PC-9 (cell line): ENCODE measurements around the gene BRSK2. TPM values are rescaled to one million over a fixed set of nuclear protein-coding genes. Genes with fewer than 3 reads are reported as not detected.

Experiments used
- BruUV-seq: library from RNA; stranded (reverse); fragments of 400-500 nt; replicated peaks from 2 replicates; lab custom pipeline; 2021; lab: Mats Ljungman, UMichigan
- CTCF ChIA-PET: fragments of 300-600 bp; sonication (Branson Sonifier 250); formaldehyde crosslinking; loops from one replicate; lab custom pipeline; 2022; ENCODE audit warnings: antibody characterized with exemption; lab: Charles Lee
- POLR2A ChIA-PET: fragments of 300-600 bp; sonication (Branson Sonifier 250); formaldehyde crosslinking; loops from one replicate; lab custom pipeline; 2022; ENCODE audit warnings: antibody characterized with exemption; ENCODE audit not compliant: unreplicated experiment; lab: Charles Lee
- DNase-seq, 2 experiments: peaks; one replicate each; pipeline versions ENCODE4 v3.0.0 to v3.0.0-alpha.2; 2015 to 2022; ENCODE audit warnings: mixed read lengths in 1 of 2
- H2AFZ ChIP-seq: fragments of 200-600 bp; sonication (generic); 2 replicates; pipeline ENCODE4 v1.8.1; 2017; ENCODE audit warnings: antibody characterized with exemption
- H3F3A ChIP-seq: fragments of 200-600 bp; sonication (generic); 2 replicates; pipeline ENCODE4 v1.8.1; 2017; ENCODE audit warnings: antibody characterized with exemption, mild to moderate bottlenecking, low read depth; ENCODE audit not compliant: insufficient read depth
- H3K27ac ChIP-seq: fragments of 200-600 bp; sonication (generic); 2 replicates; pipeline ENCODE4 v1.6.1; 2016; ENCODE audit warnings: mixed run types
- H3K27me3 ChIP-seq: fragments of 200-600 bp; sonication (generic); 2 replicates; pipeline ENCODE4 v1.6.1; 2016; ENCODE audit warnings: low read depth, mixed run types; ENCODE audit not compliant: insufficient read depth
- H3K36me3 ChIP-seq: fragments of 200-600 bp; sonication (generic); 2 replicates; pipeline ENCODE4 v1.6.1; 2016; ENCODE audit warnings: low read depth, mixed run types
- H3K4me1 ChIP-seq: fragments of 200-600 bp; sonication (generic); replicated peaks from 2 replicates; pipeline ENCODE4 v1.6.1; 2016; ENCODE audit warnings: mixed run types; ENCODE audit not compliant: insufficient read depth
- H3K4me2 ChIP-seq: fragments of 200-600 bp; sonication (generic); 2 replicates; pipeline ENCODE4 v1.6.1; 2017; ENCODE audit warnings: mixed run types
- H3K4me3 ChIP-seq: fragments of 200-600 bp; sonication (generic); 2 replicates; pipeline ENCODE4 v1.6.1; 2016; ENCODE audit warnings: mixed run types
- H3K79me2 ChIP-seq: fragments of 200-600 bp; sonication (generic); 2 replicates; pipeline ENCODE4 v1.6.1; 2017; ENCODE audit warnings: low read depth, mixed run types
- H3K9me2 ChIP-seq: fragments of 200-600 bp; sonication (generic); 2 replicates; pipeline ENCODE4 v1.8.1; 2017; ENCODE audit warnings: mild to moderate bottlenecking; ENCODE audit not compliant: insufficient read depth
- H3K9me3 ChIP-seq: fragments of 200-600 bp; sonication (generic); 2 replicates; pipeline ENCODE4 v1.8.1; 2016; ENCODE audit warnings: low read depth; ENCODE audit not compliant: insufficient read depth
- H4K20me1 ChIP-seq: fragments of 200-600 bp; sonication (generic); 2 replicates; pipeline ENCODE4 v1.8.1; 2017; ENCODE audit not compliant: insufficient read depth
- CTCF ChIP-seq: fragments of 200-600 bp; sonication (generic); conservative IDR thresholded peaks from 2 replicates; pipeline ENCODE4 v1.6.1; 2017; ENCODE audit warnings: mixed run types, antibody characterized with exemption, mild to moderate bottlenecking, moderate library complexity
- EZH2 ChIP-seq: fragments of 200-600 bp; sonication (generic); IDR thresholded peaks from 2 replicates; pipeline ENCODE4 v1.8.0; 2017; ENCODE audit warnings: antibody characterized with exemption, low read depth
- intact Hi-C: fragments of 100-400 bp; cut with micrococcal nuclease; formaldehyde crosslinking; loops from one replicate; pipeline ENCODE4 v1.10.0; 2022; ENCODE audit not compliant: unreplicated experiment
- total RNA-seq: library from RNA; stranded (reverse); gene quantifications from 2 replicates; pipeline ENCODE4 v1.2.3, GENCODE V29; 2021

BRSK2 gene
- total RNA-seq, 1 experiment from 2014 or later, result 2.9 TPM

- BruUV-seq, result no TSS peak
- Histone ChIP-seq H3F3A (no peaks in the 10 kb centered on the region), H3K79me2 (no peaks in the 10 kb centered on the region), H3K9me3 (no peaks in the 10 kb centered on the region), H3K9me2 (no peaks in the 10 kb centered on the region), H3K27ac (no peak overlapping the region), H4K20me1 (0 out of 2 replicates have a peak, but pooled peaks cover 3% of the 10 kb centered on the region), H3K27me3 (no peaks in the 10 kb centered on the region), H2AFZ (no peak overlapping the region), H3K36me3 (no peaks in the 10 kb centered on the region), H3K4me2 (no peak overlapping the region), H3K4me3 (no peak overlapping the region), H3K4me1 (no peaks in the 10 kb centered on the region)
- CTCF ChIA-PET, result no interaction called here
- POLR2A ChIA-PET, result no interaction called here
- TF ChIP-seq CTCF, result no peak
- no peak for TF ChIP-seq EZH2
- intact Hi-C loops, result no loop called here
- DNase-seq, result no peak
These were observed 88.3 kb downstream of the BRSK2 start for GRCh38 chr11:1478011-1478410.

GRCh38 chr11:1478544-1478943 is 88.8 kb downstream of the BRSK2 start:
- BruUV-seq, result no TSS peak
- ChIA-PET POLR2A (no interaction called here), CTCF (no interaction called here)
- no peaks in the 10 kb centered on the region for H3K27me3 ChIP-seq
- H3K79me2 ChIP-seq, result no peaks in the 10 kb centered on the region
- H3K4me2 ChIP-seq, result no peak overlapping the region
- DNase-seq, result no peak
- no peaks in the 10 kb centered on the region for H3K36me3 ChIP-seq
- intact Hi-C loops, result no loop called here
- H3F3A ChIP-seq, result no peaks in the 10 kb centered on the region
- H4K20me1 ChIP-seq, result 0 out of 2 replicates have a peak, but pooled peaks cover 3% of the 10 kb centered on the region
- no peak for TF ChIP-seq CTCF
- TF ChIP-seq EZH2, result no peak
- H3K9me2 ChIP-seq, result no peaks in the 10 kb centered on the region
- H3K27ac ChIP-seq, result no peak overlapping the region
- H3K4me3 ChIP-seq, result no peak overlapping the region
- H2AFZ ChIP-seq, result no peak overlapping the region
- H3K9me3 ChIP-seq, result no peaks in the 10 kb centered on the region
- no peaks in the 10 kb centered on the region for H3K4me1 ChIP-seq

DNA sequence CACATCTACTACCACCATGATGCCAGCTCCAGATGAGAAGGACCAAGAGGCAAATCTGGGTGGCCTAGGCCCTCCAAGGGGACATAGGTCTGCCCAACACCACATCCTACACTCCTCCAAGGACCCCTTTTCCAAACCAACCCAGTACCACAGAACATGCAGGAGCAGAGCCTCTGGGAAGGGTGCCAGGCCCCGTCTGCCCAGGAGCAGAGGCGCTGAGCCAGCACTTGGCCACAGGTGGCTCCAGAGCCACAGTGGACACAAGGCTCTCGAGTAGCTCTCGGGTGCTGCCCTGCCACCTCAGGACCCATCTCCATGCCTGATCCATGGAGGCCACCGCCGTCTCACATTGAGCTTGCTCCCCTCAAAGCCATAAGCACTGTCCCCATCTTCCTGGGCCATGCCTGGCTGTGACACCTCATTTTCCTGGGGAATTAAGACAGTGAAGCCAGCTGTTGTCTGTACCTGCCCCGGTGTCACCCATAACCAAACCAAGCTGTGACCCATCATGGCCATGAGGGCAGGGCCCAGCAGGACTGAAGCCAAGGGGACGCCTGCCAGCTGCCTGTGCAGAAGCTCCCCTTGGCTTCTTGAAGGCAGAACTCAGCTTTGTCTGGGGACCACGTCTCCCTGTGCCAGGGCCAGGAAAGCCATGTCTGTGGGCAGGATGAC is 89.4 kb downstream of the BRSK2 start:
- Histone ChIP-seq H3K36me3 (no peaks in the 10 kb centered on the region), H3K4me2 (no peak overlapping the region), H3K9me2 (no peaks in the 10 kb centered on the region), H3K27me3 (no peaks in the 10 kb centered on the region), H3K9me3 (no peaks in the 10 kb centered on the region), H3K4me3 (no peak overlapping the region), H2AFZ (no peak overlapping the region), H3F3A (no peaks in the 10 kb centered on the region), H3K27ac (no peak overlapping the region), H4K20me1 (0 out of 2 replicates have a peak, but pooled peaks cover 3% of the 10 kb centered on the region), H3K79me2 (no peaks in the 10 kb centered on the region), H3K4me1 (no peaks in the 10 kb centered on the region)
- no peak for TF ChIP-seq EZH2
- intact Hi-C loops, result no loop called here
- CTCF ChIA-PET, result no interaction called here
- DNase-seq, result no peak
- no TSS peak for BruUV-seq
- POLR2A ChIA-PET, result no interaction called here
